Prostate gland (tissue), 2 donors: ENCODE data around the gene MCU.
"Not testable (repeated sequence)": the region's sequence is repeated elsewhere in the genome, so short reads cannot be mapped to it uniquely, and the experiment has no call there.

Experiments
- CTCF ChIP-seq, 4 experiments: fragments of 200-600 bp in 2 of 4; fragments of 450-650 bp in 2 of 4; sonication (generic) in 2 of 4; IDR thresholded peaks; 1 replicate in 3 of 4; 2 replicates in 1 of 4; pipeline ENCODE4 v1.5.1; 2016 to 2019; ENCODE audit warnings: antibody characterized with exemption in 4 of 4, mild to moderate bottlenecking in 2 of 4, moderate library complexity in 2 of 4
- POLR2A ChIP-seq: fragments of 450-650 bp; IDR thresholded peaks from one replicate; pipeline ENCODE4 v1.6.1; 2016; ENCODE audit warnings: antibody characterized with exemption, mild to moderate bottlenecking
- POLR2AphosphoS5 ChIP-seq: sonication (generic); formaldehyde crosslinking; IDR thresholded peaks from one replicate; pipeline ENCODE4 v1.6.1; 2017; ENCODE audit warnings: antibody characterized with exemption

DNA sequence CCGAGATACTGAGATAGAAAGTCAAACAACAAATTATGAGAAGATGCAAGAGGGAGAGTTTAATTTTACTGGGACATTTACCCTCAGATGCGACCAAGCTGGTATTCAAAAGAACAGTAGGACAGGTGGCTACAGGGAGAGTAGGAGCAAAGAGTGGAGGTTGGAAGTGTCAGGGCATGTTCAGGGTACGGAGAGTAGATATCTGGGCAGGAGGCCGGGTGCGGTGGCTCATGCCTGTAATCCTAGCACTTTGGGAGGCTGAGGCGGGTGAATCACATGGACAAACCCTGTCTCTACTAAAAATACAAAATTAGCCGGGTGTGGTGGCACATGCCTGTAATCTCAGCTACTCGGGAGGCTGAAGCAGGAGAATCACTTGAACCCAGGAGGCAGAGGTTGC lies 5.5 kb upstream of the MCU start:
- not testable (repeated sequence) for TF ChIP-seq POLR2AphosphoS5; CTCF (IDR thresholded peaks at IDR 0.05); POLR2A
